H9 (cell line): ENCODE results near the gene TYMP. TPM values are rescaled to one million over a fixed set of nuclear protein-coding genes. Genes with fewer than 3 reads are reported as not detected.
A peak's percentile ranks its signal among the peaks of the same experiment; 100 is the strongest.

Source experiments
- DNase-seq: peaks from one replicate; pipeline ENCODE4 v3.0.0-alpha.2; 2017
- H2AFZ ChIP-seq: one replicate; pipeline ENCODE4 v1.6.1; 2013; ENCODE audit warnings: mild to moderate bottlenecking, low read length, control low read depth, moderate library complexity
- H2AK5ac ChIP-seq: 2 replicates; pipeline ENCODE4 v1.6.1; 2013; ENCODE audit warnings: low read length, control low read depth, mixed read lengths; ENCODE audit not compliant: insufficient read length
- H2BK120ac ChIP-seq: one replicate; pipeline ENCODE4 v1.6.1; 2013; ENCODE audit warnings: low read depth, mild to moderate bottlenecking, low read length, control low read depth, inconsistent platforms; ENCODE audit not compliant: poor library complexity, severe bottlenecking
- H2BK12ac ChIP-seq: 2 replicates; pipeline ENCODE4 v1.6.1; 2013; ENCODE audit warnings: low read length, control low read depth, mixed read lengths, low read depth; ENCODE audit not compliant: insufficient read length
- H2BK15ac ChIP-seq: 2 replicates; pipeline ENCODE4 v1.6.1; 2013; ENCODE audit warnings: low read depth, low read length, control low read depth
- H2BK20ac ChIP-seq: one replicate; pipeline ENCODE4 v1.6.1; 2013; ENCODE audit warnings: low read depth, mild to moderate bottlenecking, low read length, control low read depth, inconsistent platforms; ENCODE audit not compliant: poor library complexity, severe bottlenecking
- H2BK5ac ChIP-seq: 2 replicates; pipeline ENCODE4 v1.6.1; 2013; ENCODE audit warnings: low read length, control low read depth, mixed read lengths; ENCODE audit not compliant: insufficient read length
- H3K14ac ChIP-seq: 2 replicates; pipeline ENCODE4 v1.6.1; 2013; ENCODE audit warnings: low read length, control low read depth; ENCODE audit not compliant: insufficient read depth
- H3K18ac ChIP-seq: 2 replicates; pipeline ENCODE4 v1.6.1; 2013; ENCODE audit warnings: low read depth, mild to moderate bottlenecking, mixed read lengths, low read length, control low read depth; ENCODE audit not compliant: insufficient read length
- H3K23ac ChIP-seq: 2 replicates; pipeline ENCODE4 v1.6.1; 2013; ENCODE audit warnings: low read length, control low read depth, mixed read lengths, low read depth; ENCODE audit not compliant: insufficient read length
- H3K23me2 ChIP-seq: 2 replicates; pipeline ENCODE4 v1.6.1; 2013; ENCODE audit warnings: low read depth, mild to moderate bottlenecking, mixed read lengths, low read length, control low read depth; ENCODE audit not compliant: insufficient read length, poor library complexity, severe bottlenecking
- H3K27ac ChIP-seq: 2 replicates; pipeline ENCODE4 v1.5.1; 2013; ENCODE audit warnings: low read length, control low read depth, mixed read lengths, low read depth; ENCODE audit not compliant: insufficient read length
- H3K27me3 ChIP-seq: 2 replicates; pipeline ENCODE4 v1.6.1; 2013; ENCODE audit warnings: low read length, control low read depth, inconsistent platforms; ENCODE audit not compliant: insufficient read depth
- H3K4ac ChIP-seq: 2 replicates; pipeline ENCODE4 v1.6.1; 2013; ENCODE audit warnings: low read depth, mild to moderate bottlenecking, control low read depth, inconsistent platforms, low read length, moderate library complexity
- H3K4me1 ChIP-seq: 2 replicates; pipeline ENCODE4 v1.6.1; 2013; ENCODE audit warnings: low read length, control low read depth, inconsistent platforms; ENCODE audit not compliant: insufficient read depth
- H3K4me2 ChIP-seq: 2 replicates; pipeline ENCODE4 v1.6.1; 2013; ENCODE audit warnings: low read length, control low read depth, mixed read lengths; ENCODE audit not compliant: insufficient read length, insufficient read depth
- H3K56ac ChIP-seq: 2 replicates; pipeline ENCODE4 v1.6.1; 2013; ENCODE audit warnings: low read depth, mild to moderate bottlenecking, mixed read lengths, low read length, control low read depth; ENCODE audit not compliant: insufficient read length
- H3K79me1 ChIP-seq: 2 replicates; pipeline ENCODE4 v1.6.1; 2013; ENCODE audit warnings: low read depth, mild to moderate bottlenecking, moderate library complexity, low read length, control low read depth, inconsistent platforms; ENCODE audit not compliant: insufficient read depth, poor library complexity, severe bottlenecking
- H3K79me2 ChIP-seq: 2 replicates; pipeline ENCODE4 v1.6.1; 2013; ENCODE audit warnings: low read length, control low read depth, inconsistent platforms; ENCODE audit not compliant: insufficient read depth
- H3K9ac ChIP-seq: 2 replicates; pipeline ENCODE4 v1.6.1; 2013; ENCODE audit warnings: low read length, control low read depth, mixed read lengths; ENCODE audit not compliant: insufficient read length; ENCODE audit errors: extremely low read depth
- H3K9me3 ChIP-seq: one replicate; pipeline ENCODE4 v1.6.1; 2013; ENCODE audit warnings: low read depth, low read length, inconsistent platforms; ENCODE audit not compliant: control insufficient read depth
- H3T11ph ChIP-seq: one replicate; pipeline ENCODE4 v1.6.1; 2013; ENCODE audit warnings: mild to moderate bottlenecking, low read length, control low read depth, inconsistent platforms
- H4K20me1 ChIP-seq: one replicate; pipeline ENCODE4 v1.6.1; 2013; ENCODE audit not compliant: control insufficient read depth, insufficient read length, insufficient read depth
- H4K5ac ChIP-seq: 2 replicates; pipeline ENCODE4 v1.6.1; 2013; ENCODE audit warnings: low read depth, mild to moderate bottlenecking, mixed read lengths, low read length, control low read depth; ENCODE audit not compliant: insufficient read length
- H4K8ac ChIP-seq: replicated peaks from 2 replicates; pipeline ENCODE4 v1.6.1; 2013; ENCODE audit warnings: low read length, control low read depth, mixed read lengths, low read depth; ENCODE audit not compliant: insufficient read length
- H4K91ac ChIP-seq: 2 replicates; pipeline ENCODE4 v1.6.1; 2013; ENCODE audit warnings: low read depth, mild to moderate bottlenecking, moderate library complexity, mixed read lengths, low read length, control low read depth; ENCODE audit not compliant: insufficient read length
- H3K27ac Mint-ChIP-seq, 3 experiments: 2 replicates in 2 of 3; 3 replicates in 1 of 3; pipeline ENCODE4 v1.8.0; 2020 to 2021; ENCODE audit warnings: mixed read lengths in 3 of 3, mild to moderate bottlenecking in 1 of 3, moderate library complexity in 1 of 3
- H3K27me3 Mint-ChIP-seq: 2 replicates; pipeline ENCODE4 v1.8.0; 2021; ENCODE audit warnings: low read depth, mild to moderate bottlenecking, moderate library complexity, mixed read lengths
- H3K36me3 Mint-ChIP-seq, 3 experiments: 2 replicates in 2 of 3; 3 replicates in 1 of 3; pipeline ENCODE4 v1.8.0; 2020 to 2021; ENCODE audit warnings: low read depth in 3 of 3, mixed read lengths in 3 of 3; ENCODE audit not compliant: insufficient read depth in 1 of 3
- H3K4me1 Mint-ChIP-seq, 2 experiments: 2 replicates each; pipeline ENCODE4 v1.8.0; 2020; ENCODE audit warnings: mixed read lengths in 2 of 2
- H3K4me3 Mint-ChIP-seq, 2 experiments: 2 replicates in 1 of 2; 3 replicates in 1 of 2; pipeline ENCODE4 v1.8.0; 2020 to 2021; ENCODE audit warnings: mild to moderate bottlenecking in 2 of 2, mixed read lengths in 2 of 2, moderate library complexity in 1 of 2
- H3K9me3 Mint-ChIP-seq, 2 experiments: 2 replicates in 1 of 2; 3 replicates in 1 of 2; pipeline ENCODE4 v1.8.0; 2020; ENCODE audit warnings: mild to moderate bottlenecking in 2 of 2, mixed read lengths in 2 of 2, moderate library complexity in 1 of 2
- CTCF ChIP-seq: fragments of 200-600 bp; sonication (generic); conservative IDR thresholded peaks from 3 replicates; pipeline ENCODE4 v1.8.0; 2021; ENCODE audit warnings: antibody characterized with exemption, mild to moderate bottlenecking
- WGBS: extraction: QIAGEN DNeasy Blood & Tissue Kit; methylation state at CpG from one replicate; pipeline ENCODE4 v1.1.7; 2013; ENCODE audit warnings: missing lambda C conversion rate, low lambda C conversion rate, mixed read lengths; ENCODE audit not compliant: insufficient read length; ENCODE audit errors: extremely low coverage; 5-methylcytosine and 5-hydroxymethylcytosine counted together
- total RNA-seq: library from RNA; stranded (reverse); gene quantifications from 2 replicates; pipeline ENCODE4 v1.2.1, GENCODE V29; 2021

Gene TYMP
- total RNA-seq, 1 experiment from 2014 or later: 1.0 TPM

- peaks cover 0 to 2% (median 0%) of the 10 kb centered on the region in 3 experiments; a peak in 1 of 7 replicates for H3K36me3 Mint-ChIP-seq
- H2BK12ac ChIP-seq: no peak overlapping the region
- no peak overlapping the region for H3K9ac ChIP-seq
- no peak overlapping the region for H3K4ac ChIP-seq
- no peak for TF ChIP-seq CTCF
- no peaks in the 10 kb centered on the region for H3K79me2 ChIP-seq
- no peak overlapping the region for H3K27ac ChIP-seq
- H3K4me1 ChIP-seq: no peaks in the 10 kb centered on the region
- H3K14ac ChIP-seq: no peak overlapping the region
- peaks cover 7% of the 10 kb centered on the region for H3K23me2 ChIP-seq
- peaks cover 3 to 9% of the 10 kb centered on the region in 2 experiments; a peak in 3 of 4 replicates for H3K4me1 Mint-ChIP-seq
- no peak overlapping the region for H2BK15ac ChIP-seq
- no peak overlapping the region for H2BK20ac ChIP-seq
- no peaks in the 10 kb centered on the region for H3K9me3 ChIP-seq
- H2AFZ ChIP-seq: no peak overlapping the region
- no peak overlapping the region for H3K18ac ChIP-seq
- H4K20me1 ChIP-seq: no peaks in the 10 kb centered on the region
- no peak overlapping the region for H3K27ac Mint-ChIP-seq
- H3K9me3 Mint-ChIP-seq: no peaks in the 10 kb centered on the region
- no peak overlapping the region for H2BK120ac ChIP-seq
- no peak overlapping the region for H4K8ac ChIP-seq
- no peak overlapping the region for H4K91ac ChIP-seq
- no peaks in the 10 kb centered on the region for H3K79me1 ChIP-seq
- peak overlapping the region; percentile 7 for H3K4me2 ChIP-seq
- H3K56ac ChIP-seq: no peak overlapping the region
- peaks cover 31% of the 10 kb centered on the region for H3K27me3 Mint-ChIP-seq
- no peak overlapping the region for H3T11ph ChIP-seq
- WGBS: no CpG with 5 or more reads among the region's 35 CpGs
- peaks cover 9% of the 10 kb centered on the region; the same call in 1 of the 2 replicates for H3K27me3 ChIP-seq
- DNase-seq: no peak
- H3K23ac ChIP-seq: no peak overlapping the region
- no peak overlapping the region for H2AK5ac ChIP-seq
- no peak overlapping the region for H4K5ac ChIP-seq
- H3K4me3 Mint-ChIP-seq: peak overlapping the region; percentile 72 to 84
- no peak overlapping the region for H2BK5ac ChIP-seq
Measured at GRCh38 chr22:50482107-50483074, 47.4 kb downstream of the TYMP start.
